HUES6 (cell line): ENCODE measurements around the gene SH3BP4.

Experiments
- H3K27ac ChIP-seq: 2 replicates; pipeline ENCODE4 v1.7.0; 2013; ENCODE audit warnings: low read depth, mild to moderate bottlenecking, low read length, inconsistent platforms
- H3K27me3 ChIP-seq: 2 replicates; pipeline ENCODE4 v1.6.1; 2013; ENCODE audit warnings: low read length; ENCODE audit not compliant: control insufficient read depth, insufficient read depth
- H3K36me3 ChIP-seq: 2 replicates; pipeline ENCODE4 v1.6.1; 2013; ENCODE audit warnings: low read length; ENCODE audit not compliant: control insufficient read depth, insufficient read depth
- H3K4me1 ChIP-seq: 2 replicates; pipeline ENCODE4 v1.6.1; 2013; ENCODE audit warnings: low read length; ENCODE audit not compliant: control insufficient read depth, insufficient read depth
- H3K4me3 ChIP-seq: 2 replicates; pipeline ENCODE4 v1.5.1; 2013; ENCODE audit warnings: low read depth, low read length
- H3K9ac ChIP-seq: one replicate; pipeline ENCODE4 v1.6.1; 2013; ENCODE audit warnings: mild to moderate bottlenecking, low read length
- H3K9me3 ChIP-seq: 2 replicates; pipeline ENCODE4 v1.6.1; 2013; ENCODE audit warnings: low read depth, low read length; ENCODE audit not compliant: control insufficient read depth, insufficient read depth

SH3BP4 gene

GRCh38 chr2:235032949-235033348, 81.1 kb downstream of the SH3BP4 start:
- no peaks in the 10 kb centered on the region for H3K27me3 ChIP-seq
- no peak overlapping the region for H3K9ac ChIP-seq
- no peaks in the 10 kb centered on the region for H3K4me1 ChIP-seq
- H3K4me3 ChIP-seq = no peak overlapping the region
- H3K27ac ChIP-seq = no peak overlapping the region
- H3K9me3 ChIP-seq = no peaks in the 10 kb centered on the region
- peaks cover 32% of the 10 kb centered on the region for H3K36me3 ChIP-seq

DNA sequence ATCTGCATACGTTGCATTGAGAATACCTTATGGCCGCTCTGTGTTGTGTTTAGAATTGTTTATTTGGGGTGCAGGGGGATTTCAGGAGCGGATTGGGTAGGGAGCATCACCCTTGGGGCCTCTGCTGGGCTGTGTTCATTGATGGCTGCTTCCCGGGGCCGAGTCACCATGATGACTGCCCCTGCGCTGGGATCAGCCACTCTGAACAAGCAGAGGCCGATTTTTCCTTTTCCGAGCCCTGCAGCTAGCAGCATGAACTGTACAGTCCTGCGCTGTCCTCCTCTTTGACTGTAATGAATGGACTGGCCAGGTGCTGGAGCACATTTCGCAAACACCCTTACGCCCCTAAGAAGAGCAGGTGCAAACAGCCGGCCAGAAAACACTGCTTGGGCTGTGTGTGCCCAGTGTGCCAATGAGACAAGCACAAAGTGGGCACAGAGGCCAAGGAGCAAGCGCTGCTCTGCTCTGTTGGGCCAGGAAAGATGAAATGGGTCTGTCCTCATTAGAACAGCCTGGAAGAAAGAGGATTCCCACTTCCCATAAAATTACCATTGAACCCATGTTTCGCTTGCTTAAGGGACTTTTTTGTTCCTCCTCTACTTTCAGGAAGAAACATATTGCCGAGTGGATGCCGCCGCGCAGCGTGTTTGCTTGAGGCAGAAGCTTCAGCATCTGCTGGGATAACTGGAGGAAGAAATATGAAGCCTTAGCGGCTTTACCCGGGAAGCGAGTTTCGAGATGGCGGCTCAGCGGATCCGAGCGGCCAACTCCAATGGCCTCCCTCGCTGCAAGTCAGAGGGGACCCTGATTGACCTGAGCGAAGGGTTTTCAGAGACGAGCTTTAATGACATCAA, 82.7 kb downstream of the SH3BP4 start:
- Histone ChIP-seq H3K36me3 (peaks cover 37% of the 10 kb centered on the region), H3K4me1 (peaks cover 9% of the 10 kb centered on the region; the same call in 1 of the 2 replicates), H3K9ac (no peak overlapping the region), H3K4me3 (no peak overlapping the region), H3K9me3 (no peaks in the 10 kb centered on the region), H3K27ac (no peak overlapping the region), H3K27me3 (no peaks in the 10 kb centered on the region)

- Histone ChIP-seq H3K27me3 (no peaks in the 10 kb centered on the region), H3K36me3 (peaks cover 62% of the 10 kb centered on the region), H3K9me3 (no peaks in the 10 kb centered on the region), H3K27ac (no peak overlapping the region), H3K4me3 (no peak overlapping the region), H3K9ac (no peak overlapping the region), H3K4me1 (peaks cover 9% of the 10 kb centered on the region; the same call in 1 of the 2 replicates)
These were observed 85.9 kb downstream of the SH3BP4 start for GRCh38 chr2:235037604-235038166.

- Histone ChIP-seq H3K27ac (no peak overlapping the region), H3K27me3 (no peaks in the 10 kb centered on the region), H3K4me1 (peaks cover 9% of the 10 kb centered on the region; the same call in 1 of the 2 replicates), H3K9me3 (no peaks in the 10 kb centered on the region), H3K9ac (no peak overlapping the region), H3K4me3 (no peak overlapping the region), H3K36me3 (peaks cover 68% of the 10 kb centered on the region)
These were observed 89.6 kb downstream of the SH3BP4 start for GRCh38 chr2:235041221-235041917.

GRCh38 chr2:235041918-235042575, 90.2 kb downstream of the SH3BP4 start:
- no peak overlapping the region for H3K27ac ChIP-seq
- peaks cover 9% of the 10 kb centered on the region; the same call in 1 of the 2 replicates for H3K4me1 ChIP-seq
- no peaks in the 10 kb centered on the region for H3K9me3 ChIP-seq

DNA sequence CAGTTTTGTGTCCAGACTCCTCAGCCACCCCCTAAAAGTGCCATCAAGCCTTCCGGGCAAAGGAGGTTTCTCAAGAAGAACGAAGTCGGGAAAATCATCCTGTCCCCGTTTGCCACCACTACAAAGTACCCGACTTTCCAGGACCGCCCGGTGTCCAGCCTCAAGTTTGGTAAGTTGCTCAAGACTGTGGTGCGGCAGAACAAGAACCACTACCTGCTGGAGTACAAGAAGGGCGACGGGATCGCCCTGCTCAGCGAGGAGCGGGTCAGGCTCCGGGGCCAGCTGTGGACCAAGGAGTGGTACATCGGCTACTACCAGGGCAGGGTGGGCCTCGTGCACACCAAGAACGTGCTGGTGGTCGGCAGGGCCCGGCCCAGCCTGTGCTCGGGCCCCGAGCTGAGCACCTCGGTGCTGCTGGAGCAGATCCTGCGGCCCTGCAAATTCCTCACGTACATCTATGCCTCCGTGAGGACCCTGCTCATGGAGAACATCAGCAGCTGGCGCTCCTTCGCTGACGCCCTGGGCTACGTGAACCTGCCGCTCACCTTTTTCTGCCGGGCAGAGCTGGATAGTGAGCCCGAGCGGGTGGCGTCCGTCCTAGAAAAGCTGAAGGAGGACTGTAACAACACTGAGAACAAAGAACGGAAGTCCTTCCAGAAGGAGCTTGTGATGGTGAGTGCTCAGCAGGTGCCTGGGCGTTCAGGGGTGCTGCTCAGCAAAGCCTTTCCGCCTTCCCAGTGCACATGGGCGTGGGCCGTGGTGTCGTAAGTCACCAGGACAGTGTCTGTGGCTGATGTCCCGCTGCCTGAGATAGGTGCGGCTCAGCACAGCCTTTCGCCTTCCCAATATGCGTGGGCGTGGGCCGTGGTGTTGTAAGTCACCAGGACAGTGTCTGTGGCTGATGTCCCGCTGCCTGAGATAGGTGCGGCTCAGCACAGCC, 91.0 kb downstream of the SH3BP4 start:
- H3K4me3 ChIP-seq = no peak overlapping the region
- no peaks in the 10 kb centered on the region for H3K9me3 ChIP-seq
- peaks cover 9% of the 10 kb centered on the region; the same call in 1 of the 2 replicates for H3K4me1 ChIP-seq
- H3K9ac ChIP-seq = no peak overlapping the region
- peaks cover 65% of the 10 kb centered on the region for H3K36me3 ChIP-seq
- no peak overlapping the region for H3K27ac ChIP-seq
- H3K27me3 ChIP-seq = no peaks in the 10 kb centered on the region

More at GRCh38 chr2:235041918-235042575, 90.2 kb downstream of the SH3BP4 start:
- H3K4me3 ChIP-seq = no peak overlapping the region
- no peak overlapping the region for H3K9ac ChIP-seq
- H3K27me3 ChIP-seq = no peaks in the 10 kb centered on the region
- peaks cover 69% of the 10 kb centered on the region for H3K36me3 ChIP-seq

DNA sequence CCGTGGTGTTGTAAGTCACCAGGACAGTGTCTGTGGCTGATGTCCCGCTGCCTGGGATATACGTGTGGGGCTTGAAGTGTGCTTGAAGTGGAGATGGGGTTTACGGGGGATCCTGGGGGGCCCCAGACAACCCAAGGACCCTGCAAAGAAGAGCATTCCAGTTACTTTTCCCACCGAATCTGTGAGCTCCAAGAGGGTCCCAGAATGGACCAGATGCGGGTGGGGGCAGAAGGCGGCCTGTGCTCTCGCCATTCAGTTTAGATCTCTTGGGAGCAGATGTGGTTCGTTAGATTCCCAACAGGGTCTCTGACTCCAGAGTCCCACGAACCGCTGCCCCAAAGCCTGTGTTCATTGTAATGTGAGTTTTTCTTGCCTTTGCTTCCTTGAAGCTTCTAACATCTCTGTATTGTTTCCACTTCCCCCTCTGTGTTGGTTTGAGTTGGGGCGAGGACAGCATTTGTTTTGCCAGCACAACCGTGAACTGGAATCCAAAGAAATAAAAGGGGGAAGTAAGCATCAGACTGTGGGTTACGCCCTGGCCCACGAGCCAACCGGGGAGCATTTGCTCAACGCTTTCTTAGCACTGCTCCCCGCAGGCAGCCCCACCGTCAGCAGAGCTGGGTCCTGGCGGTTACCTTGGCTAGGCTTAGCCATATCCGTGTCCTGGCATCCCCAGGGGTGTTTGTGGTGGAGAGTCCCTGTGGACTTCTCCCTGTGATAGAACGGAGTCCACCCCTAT, 92.1 kb downstream of the SH3BP4 start:
- no peak overlapping the region for H3K4me3 ChIP-seq
- no peak overlapping the region for H3K9ac ChIP-seq
- H3K27ac ChIP-seq = no peak overlapping the region
- no peaks in the 10 kb centered on the region for H3K9me3 ChIP-seq
- H3K4me1 ChIP-seq = peaks cover 4% of the 10 kb centered on the region; the same call in 1 of the 2 replicates
- H3K27me3 ChIP-seq = no peaks in the 10 kb centered on the region
- peaks cover 61% of the 10 kb centered on the region for H3K36me3 ChIP-seq

DNA sequence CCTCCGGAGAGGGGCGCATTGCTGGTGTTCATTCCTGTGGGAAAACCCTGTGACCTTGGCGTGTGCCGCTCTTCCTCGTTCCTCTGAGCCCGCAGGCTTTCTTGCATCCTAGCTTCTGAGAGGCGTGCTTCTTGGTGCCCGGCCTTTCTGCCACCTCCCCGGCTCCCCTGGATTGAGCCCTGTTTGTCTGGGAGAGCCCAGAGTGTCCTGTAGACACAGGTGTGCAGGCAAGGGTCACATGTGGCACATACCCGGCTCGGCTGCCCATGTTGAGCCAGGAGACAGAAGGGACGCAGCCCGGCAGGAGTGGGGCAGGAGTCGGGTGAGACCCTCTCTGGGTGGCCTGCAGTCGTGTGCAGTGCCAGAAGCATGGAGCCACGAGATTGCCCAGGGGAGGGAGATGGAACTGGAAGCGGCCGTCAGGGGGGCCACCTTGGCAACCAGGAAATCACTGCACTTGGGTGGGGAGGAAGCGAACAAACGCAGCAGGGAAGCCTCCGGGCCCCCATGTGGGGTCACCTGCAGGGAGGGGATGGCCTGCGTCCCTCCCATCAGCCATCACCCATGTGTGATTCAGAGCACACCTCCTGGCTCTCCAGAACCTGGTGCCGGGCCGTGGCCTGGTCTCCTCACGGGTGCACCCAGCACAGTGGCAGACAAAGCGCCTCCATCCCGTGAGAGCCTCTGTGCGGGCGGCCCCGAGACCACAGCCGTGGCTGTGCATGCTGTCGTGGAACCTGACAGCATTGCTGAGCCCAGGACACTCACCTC, 92.9 kb downstream of the SH3BP4 start:
- Histone ChIP-seq H3K4me1 (no peaks in the 10 kb centered on the region), H3K9me3 (no peaks in the 10 kb centered on the region), H3K27ac (no peak overlapping the region), H3K9ac (no peak overlapping the region), H3K4me3 (no peak overlapping the region), H3K27me3 (no peaks in the 10 kb centered on the region), H3K36me3 (peaks cover 64% of the 10 kb centered on the region)

DNA sequence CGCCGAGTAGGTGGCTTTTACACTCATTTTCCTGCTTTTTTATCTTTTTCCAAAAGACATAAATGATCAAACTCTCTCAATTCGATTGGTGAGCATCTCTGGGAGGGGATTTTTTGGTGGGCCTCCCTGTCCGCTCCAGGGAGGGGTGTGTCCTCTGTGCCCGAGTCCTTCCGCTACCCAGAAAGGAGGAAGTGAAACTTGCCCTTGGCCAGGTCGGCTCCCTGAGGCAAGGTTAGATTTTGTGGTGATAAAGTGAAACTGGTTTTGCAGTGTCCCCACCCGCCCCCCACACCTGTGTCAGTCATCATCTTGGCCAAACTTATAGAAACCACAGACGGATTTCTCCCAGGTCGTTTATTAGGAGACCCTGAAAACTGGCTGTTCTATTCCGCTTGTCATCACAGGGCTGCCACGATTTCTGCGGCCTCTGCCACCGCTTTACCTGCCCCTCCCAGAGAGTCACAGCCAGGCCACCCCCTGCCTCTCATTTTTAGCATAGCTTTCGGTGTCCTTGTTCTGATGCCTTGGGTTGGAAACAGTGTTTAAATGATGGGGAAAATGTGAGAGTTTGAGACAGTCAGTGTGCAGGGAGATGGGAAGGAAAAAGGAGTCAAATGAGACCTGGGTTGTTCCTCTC, 93.6 kb downstream of the SH3BP4 start:
- peaks cover 61% of the 10 kb centered on the region for H3K36me3 ChIP-seq
- no peaks in the 10 kb centered on the region for H3K9me3 ChIP-seq
- no peak overlapping the region for H3K4me3 ChIP-seq
- H3K27ac ChIP-seq = no peak overlapping the region
- H3K27me3 ChIP-seq = no peaks in the 10 kb centered on the region
- peaks cover 2% of the 10 kb centered on the region; the same call in 1 of the 2 replicates for H3K4me1 ChIP-seq
- no peak overlapping the region for H3K9ac ChIP-seq
